GM19438 (cell line): ENCODE results near the gene MGAT4A.
"Not testable (repeated sequence)": the region's sequence is repeated elsewhere in the genome, so short reads cannot be mapped to it uniquely, and the experiment has no call there.

Experiments
- ATAC-seq: cut with Tn5 transposase; IDR thresholded peaks from one replicate; pipeline ENCODE4 v1.9.1; 2021; ENCODE audit warnings: low read depth; ENCODE audit not compliant: unreplicated experiment

Gene MGAT4A

GRCh38 chr2:98608962-98609604 lies 121.8 kb downstream of the MGAT4A start:
- no peak for ATAC-seq

- peak; percentile 83 for ATAC-seq
Measured at GRCh38 chr2:98608116-98608961, 122.6 kb downstream of the MGAT4A start, which contains the start of the genes COA5 and UNC50. Gene COA5, minus strand, starts transcription at chr2:98608512. Its CDS starts 107 bp downstream, at chr2:98608405. Gene UNC50, plus strand, starts transcription at chr2:98608589. Its CDS starts 1,171 bp downstream, at chr2:98609760.

GRCh38 chr2:98607741-98608115 lies 123.2 kb downstream of the MGAT4A start:
- ATAC-seq, result no peak

GRCh38 chr2:98607104-98607503 lies 123.8 kb downstream of the MGAT4A start:
- ATAC-seq, result no peak

DNA sequence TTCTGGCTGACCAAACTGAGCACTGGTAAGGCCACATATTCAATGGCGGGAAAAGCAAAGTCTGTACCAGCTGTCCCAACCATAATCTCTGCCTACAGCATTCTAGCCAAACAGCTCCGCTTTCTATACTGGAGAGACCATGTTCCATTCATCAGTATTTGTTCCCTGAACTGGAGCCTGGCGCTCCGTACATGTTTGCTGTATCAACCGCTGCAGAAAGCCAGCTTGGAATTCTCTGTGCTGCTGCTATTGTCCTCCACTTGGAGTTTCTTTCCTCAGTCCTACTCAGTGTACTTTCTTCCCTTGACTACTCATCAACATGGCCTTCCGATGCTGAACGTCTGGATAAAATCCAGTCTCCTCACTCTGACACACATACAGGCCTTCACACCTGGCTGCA lies 124.5 kb downstream of the MGAT4A start:
- no peak for ATAC-seq

- ATAC-seq, result no peak
Measured at GRCh38 chr2:98605076-98605475, 125.9 kb downstream of the MGAT4A start.

GRCh38 chr2:98604547-98604946 lies 126.4 kb downstream of the MGAT4A start:
- no peak for ATAC-seq

DNA sequence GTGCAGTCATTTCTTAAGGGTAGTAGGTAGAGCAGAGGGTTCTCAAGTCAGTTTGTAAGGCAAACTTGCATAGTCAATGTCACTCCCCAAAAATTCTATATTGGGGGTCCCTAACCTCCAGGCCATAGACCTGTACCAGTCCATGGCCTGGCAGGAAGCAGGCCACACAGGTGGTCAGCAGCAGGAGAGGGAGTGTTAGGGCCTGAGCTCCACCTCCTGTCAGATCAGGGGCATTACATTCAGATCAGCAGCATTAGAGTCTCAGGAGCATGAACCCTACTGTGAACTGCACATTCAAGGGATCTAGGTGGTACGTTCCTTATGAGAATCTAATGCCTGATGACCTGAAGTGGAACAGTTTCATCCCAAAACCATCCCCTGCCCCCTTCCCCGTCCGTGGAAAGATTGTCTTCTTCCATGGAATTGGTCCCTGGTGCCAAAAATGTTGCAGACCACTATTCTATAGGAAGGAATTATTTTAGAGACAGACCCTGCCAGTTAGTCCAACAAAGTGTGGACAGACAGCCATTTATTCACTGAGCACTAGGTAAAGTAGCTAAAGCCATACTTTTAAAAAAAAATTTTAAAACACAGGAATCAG lies 129.3 kb downstream of the MGAT4A start:
- peak; percentile 84 for ATAC-seq

DNA sequence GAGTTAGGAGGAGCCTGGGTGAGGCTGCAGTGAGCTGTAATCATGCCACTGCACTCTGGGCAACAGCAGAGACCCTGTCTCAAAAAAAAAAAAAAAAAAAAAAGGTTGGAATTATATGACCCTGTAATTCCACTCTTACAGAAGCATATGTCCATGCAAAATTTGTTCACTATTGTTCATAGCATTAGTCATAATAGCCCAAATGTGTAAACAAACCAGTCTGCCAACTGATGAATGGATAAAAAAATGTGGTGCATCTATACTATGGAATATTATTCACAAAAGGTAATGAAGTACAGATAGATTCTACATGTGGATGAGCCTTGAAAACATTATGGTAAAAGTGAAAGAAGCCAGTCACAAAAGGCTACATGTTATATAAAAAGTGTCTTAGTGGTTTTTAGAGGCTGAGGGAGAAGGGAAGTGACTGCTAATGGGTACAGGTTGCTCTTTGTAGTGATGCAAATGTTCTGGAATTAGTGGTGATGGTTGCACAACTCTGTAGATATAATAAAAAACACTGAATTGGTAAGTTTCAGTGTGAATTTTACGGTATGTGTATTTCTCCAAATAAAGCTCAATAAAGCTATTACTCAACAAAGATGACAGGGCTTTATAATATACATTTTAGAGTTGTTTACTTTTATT lies 132.0 kb downstream of the MGAT4A start:
- no peak for ATAC-seq

- not testable (repeated sequence) for ATAC-seq
Measured at GRCh38 chr2:98594665-98595064, 136.3 kb downstream of the MGAT4A start.

DNA sequence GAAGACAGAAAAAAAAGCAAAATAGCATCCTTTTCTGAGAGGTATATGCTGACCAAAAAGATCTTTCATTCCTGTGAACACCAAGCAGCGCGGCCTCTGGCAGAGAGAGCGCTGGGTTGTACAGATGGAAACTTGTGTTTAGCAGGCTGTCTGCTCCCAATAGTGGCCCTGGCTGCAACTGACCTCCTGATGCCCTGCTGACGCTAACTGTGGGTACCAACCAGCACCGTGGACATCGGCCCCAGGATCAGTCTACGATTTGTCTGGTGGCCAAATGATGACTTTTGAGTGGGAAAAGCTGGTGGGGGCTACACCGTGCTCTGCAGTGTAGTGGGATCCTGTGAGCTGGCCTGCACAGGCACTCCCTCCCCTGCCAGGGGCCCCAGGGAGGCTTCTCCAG lies 138.4 kb downstream of the MGAT4A start:
- ATAC-seq, result no peak

GRCh38 chr2:98589489-98589888 lies 141.4 kb downstream of the MGAT4A start:
- no peak for ATAC-seq

DNA sequence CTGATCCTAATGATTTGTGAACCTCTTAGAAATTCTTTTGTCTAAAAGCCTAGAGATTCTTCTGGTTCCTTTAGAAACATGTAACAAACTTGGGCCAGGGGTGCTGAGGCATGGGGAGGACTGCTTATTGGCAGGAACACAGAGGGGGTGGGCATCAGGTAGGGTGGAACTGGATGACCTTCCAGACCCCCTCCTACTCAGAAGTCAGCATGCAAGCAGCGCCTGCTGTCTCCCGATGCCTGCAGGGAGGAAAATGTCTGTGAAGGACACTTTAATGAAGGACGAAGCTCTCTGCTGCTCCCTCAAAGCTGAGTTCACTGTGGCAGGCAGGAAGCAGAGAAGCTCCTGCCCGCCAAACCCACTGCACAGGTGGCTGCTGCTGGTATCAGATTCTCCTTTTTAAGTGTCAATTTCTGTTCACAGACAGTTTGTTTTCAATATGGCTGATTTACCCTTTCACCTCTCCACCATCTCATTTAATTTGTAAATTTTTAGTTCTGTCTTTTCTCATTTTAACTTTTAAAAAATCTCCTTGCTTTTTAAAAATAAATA lies 142.0 kb downstream of the MGAT4A start:
- no peak for ATAC-seq

GRCh38 chr2:98586551-98587140 lies 144.3 kb downstream of the MGAT4A start:
- no peak for ATAC-seq

DNA sequence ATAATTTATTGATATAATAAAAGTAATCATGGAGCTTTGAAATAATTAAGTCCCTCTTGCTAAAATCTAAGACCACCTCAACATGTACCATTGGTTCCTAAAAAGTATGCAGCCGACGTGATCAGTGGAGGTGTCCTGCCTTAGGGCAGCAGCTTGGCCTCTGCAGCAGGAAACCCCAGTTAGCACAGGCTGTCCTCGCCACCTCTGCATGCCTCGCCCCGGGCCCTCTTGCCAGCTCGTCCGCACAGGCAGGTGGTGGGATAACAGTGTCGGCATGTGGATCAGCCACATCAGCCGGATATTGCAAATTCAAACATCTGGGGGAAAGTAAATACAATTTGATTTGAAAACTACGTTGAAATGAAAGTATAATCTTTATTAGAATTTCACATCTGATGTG lies 145.5 kb downstream of the MGAT4A start:
- ATAC-seq, result no peak

GRCh38 chr2:98583816-98584618 lies 146.9 kb downstream of the MGAT4A start:
- ATAC-seq, result no peak

GRCh38 chr2:98583276-98583675 lies 147.7 kb downstream of the MGAT4A start:
- ATAC-seq, result no peak

DNA sequence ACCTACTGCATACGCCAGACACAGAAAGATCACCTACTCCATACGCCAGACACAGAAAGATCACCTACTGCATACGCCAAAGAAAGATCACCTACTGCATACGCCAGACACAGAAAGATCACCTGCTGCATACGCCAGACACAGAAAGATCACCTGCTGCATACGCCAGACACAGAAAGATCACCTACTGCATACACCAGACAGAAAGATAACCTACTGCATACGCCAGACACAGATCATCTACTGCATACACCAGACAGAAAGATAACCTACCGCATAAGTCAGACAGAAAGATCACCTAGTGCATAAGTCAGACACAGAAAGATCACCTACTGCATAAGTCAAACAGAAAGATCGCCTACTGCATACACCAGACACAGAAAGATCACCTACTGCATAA lies 148.4 kb downstream of the MGAT4A start:
- no peak for ATAC-seq

DNA sequence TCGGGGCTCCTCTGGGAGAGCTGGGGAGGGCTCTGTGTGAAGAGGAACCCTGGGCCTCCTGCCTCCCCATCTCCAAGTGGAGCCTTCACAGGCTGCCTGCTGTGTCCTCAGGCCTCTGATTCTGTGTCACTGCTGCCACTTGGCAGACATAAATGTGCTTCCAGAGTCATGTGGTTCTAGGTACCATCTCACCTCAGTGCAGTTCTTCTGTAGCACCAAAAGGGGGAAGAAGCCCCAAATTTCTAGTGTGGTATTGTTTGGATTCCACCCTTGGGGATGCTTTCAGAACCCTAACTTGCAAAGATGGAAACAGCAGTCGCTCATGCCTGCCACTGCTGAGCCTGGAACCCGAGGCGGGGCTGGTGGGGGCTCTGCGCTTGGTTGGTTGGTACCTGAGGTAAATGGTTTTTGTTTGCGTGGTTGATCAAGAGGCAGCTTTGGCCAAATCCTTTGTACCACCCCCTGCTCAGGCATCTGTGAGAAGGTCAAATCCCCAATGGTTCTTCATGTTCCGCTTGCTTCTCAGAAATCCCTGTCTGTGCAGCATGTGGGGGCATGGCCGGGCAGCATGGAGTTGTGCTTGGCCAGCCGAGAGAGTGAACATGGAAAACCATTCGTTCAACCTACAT lies 150.2 kb downstream of the MGAT4A start:
- no peak for ATAC-seq
